MM.1S (cell line): ENCODE data around the gene BAIAP3.

Experiments
- DNase-seq: peaks from one replicate; pipeline ENCODE4 v3.0.0-alpha.2; 2015
- H2AFZ ChIP-seq: fragments of 300-600 bp; sonication (generic); 2 replicates; pipeline ENCODE4 v1.6.0; 2016; ENCODE audit warnings: antibody characterized with exemption, low read length
- H3F3A ChIP-seq: fragments of 300-600 bp; sonication (generic); 2 replicates; pipeline ENCODE4 v1.6.1; 2016; ENCODE audit warnings: mild to moderate bottlenecking, antibody characterized with exemption, low read length, moderate library complexity, mixed read lengths; ENCODE audit not compliant: insufficient read depth
- H3K27ac ChIP-seq: fragments of 300-600 bp; sonication (generic); 2 replicates; pipeline ENCODE4 v1.5.1; 2016; ENCODE audit warnings: mild to moderate bottlenecking, low read length
- H3K27me3 ChIP-seq: fragments of 300-600 bp; sonication (generic); replicated peaks from 2 replicates; pipeline ENCODE4 v1.6.0; 2016; ENCODE audit warnings: low read length; ENCODE audit not compliant: insufficient read depth
- H3K36me3 ChIP-seq: fragments of 300-600 bp; sonication (generic); replicated peaks from 2 replicates; pipeline ENCODE4 v1.6.1; 2016; ENCODE audit warnings: mild to moderate bottlenecking, low read length, mixed read lengths; ENCODE audit not compliant: insufficient read depth
- H3K4me1 ChIP-seq: fragments of 300-600 bp; sonication (generic); 2 replicates; pipeline ENCODE4 v1.6.1; 2016; ENCODE audit warnings: low read length, mixed read lengths
- H3K4me2 ChIP-seq: fragments of 300-600 bp; sonication (generic); 2 replicates; pipeline ENCODE4 v1.6.0; 2016; ENCODE audit warnings: low read depth, low read length
- H3K4me3 ChIP-seq: fragments of 300-600 bp; sonication (generic); 2 replicates; pipeline ENCODE4 v1.5.1; 2016; ENCODE audit warnings: low read length, mixed read lengths
- H3K79me2 ChIP-seq: fragments of 300-600 bp; sonication (generic); 2 replicates; pipeline ENCODE4 v1.6.1; 2016; ENCODE audit warnings: mixed run types, low read length, mixed read lengths
- H3K9ac ChIP-seq: fragments of 300-600 bp; sonication (generic); 2 replicates; pipeline ENCODE4 v1.6.1; 2016; ENCODE audit warnings: low read length, mixed read lengths
- H3K9me2 ChIP-seq: fragments of 300-600 bp; sonication (generic); replicated peaks from 2 replicates; pipeline ENCODE4 v1.6.1; 2016; ENCODE audit warnings: mild to moderate bottlenecking, low read length, mixed read lengths; ENCODE audit not compliant: insufficient read depth
- H3K9me3 ChIP-seq: fragments of 300-600 bp; sonication (generic); replicated peaks from 2 replicates; pipeline ENCODE4 v1.6.1; 2016; ENCODE audit warnings: mild to moderate bottlenecking, low read length, mixed read lengths; ENCODE audit not compliant: insufficient read depth
- H4K20me1 ChIP-seq: fragments of 300-600 bp; sonication (generic); 2 replicates; pipeline ENCODE4 v1.6.1; 2016; ENCODE audit warnings: mild to moderate bottlenecking, low read length, moderate library complexity, mixed read lengths; ENCODE audit not compliant: insufficient read depth
- CTCF ChIP-seq: fragments of 300-600 bp; sonication (generic); IDR thresholded peaks from 2 replicates; pipeline ENCODE4 v1.5.1; 2016; ENCODE audit warnings: antibody characterized with exemption, low read length, mixed read lengths
- EZH2 ChIP-seq: fragments of 300-600 bp; sonication (generic); optimal IDR thresholded peaks from 2 replicates; pipeline ENCODE3; 2017; ENCODE audit warnings: low read depth, mild to moderate bottlenecking, antibody characterized with exemption, low read length, mixed read lengths
- EZH2phosphoT487 ChIP-seq: fragments of 300-600 bp; sonication (generic); IDR thresholded peaks from 2 replicates; pipeline ENCODE4 v1.6.1; 2018; ENCODE audit warnings: antibody characterized with exemption, low read length

Gene BAIAP3

GRCh38 chr16:1378087-1378803 is 44.8 kb downstream of the BAIAP3 start:
- Histone ChIP-seq H3K4me3 (peak overlapping the region; percentile 82), H3K27ac (peak overlapping the region; percentile 65; the same call in 1 of the 2 replicates), H3K79me2 (peaks cover 54% of the 10 kb centered on the region), H3F3A (peaks cover 4% of the 10 kb centered on the region; the same call in 1 of the 2 replicates), H3K27me3 (no peaks in the 10 kb centered on the region), H3K9me3 (no peaks in the 10 kb centered on the region), H3K9ac (peak overlapping the region; percentile 96), H2AFZ (no peak overlapping the region), H4K20me1 (no peaks in the 10 kb centered on the region), H3K9me2 (no peaks in the 10 kb centered on the region), H3K4me2 (peak overlapping the region; percentile 92), H3K4me1 (no peaks in the 10 kb centered on the region), H3K36me3 (no peaks in the 10 kb centered on the region)
- TF ChIP-seq EZH2 (no peak), EZH2phosphoT487 (no peak), CTCF (no peak)
- no peak for DNase-seq

- TF ChIP-seq EZH2 (no peak), CTCF (no peak), EZH2phosphoT487 (no peak)
- peak overlapping the region; percentile 33; the same call in 1 of the 2 replicates for H2AFZ ChIP-seq
- peak overlapping the region; percentile 82 for H3K4me3 ChIP-seq
- H3K4me1 ChIP-seq, result no peaks in the 10 kb centered on the region
- H3K36me3 ChIP-seq, result no peaks in the 10 kb centered on the region
- no peaks in the 10 kb centered on the region for H3K9me2 ChIP-seq
- H4K20me1 ChIP-seq, result no peaks in the 10 kb centered on the region
- peak; percentile 68 for DNase-seq
- H3K9ac ChIP-seq, result peak overlapping the region; percentile 96
- peaks cover 54% of the 10 kb centered on the region for H3K79me2 ChIP-seq
- H3K27ac ChIP-seq, result peak overlapping the region; percentile 65
- H3K9me3 ChIP-seq, result no peaks in the 10 kb centered on the region
- H3K4me2 ChIP-seq, result peak overlapping the region; percentile 92
- H3F3A ChIP-seq, result peaks cover 4% of the 10 kb centered on the region; the same call in 1 of the 2 replicates
- H3K27me3 ChIP-seq, result no peaks in the 10 kb centered on the region
These were observed 45.4 kb downstream of the BAIAP3 start for GRCh38 chr16:1378804-1379303.

GRCh38 chr16:1379304-1380076 is 46.0 kb downstream of the BAIAP3 start:
- H4K20me1 ChIP-seq, result no peaks in the 10 kb centered on the region
- H3K9ac ChIP-seq, result peak overlapping the region; percentile 96
- no peaks in the 10 kb centered on the region for H3K27me3 ChIP-seq
- no peaks in the 10 kb centered on the region for H3K36me3 ChIP-seq
- no peaks in the 10 kb centered on the region for H3K4me1 ChIP-seq
- peak overlapping the region; percentile 92 for H3K4me2 ChIP-seq
- peak overlapping the region; percentile 82 for H3K4me3 ChIP-seq
- H3F3A ChIP-seq, result peaks cover 4% of the 10 kb centered on the region; the same call in 1 of the 2 replicates
- peak; percentile 73 for DNase-seq
- peaks cover 49% of the 10 kb centered on the region for H3K79me2 ChIP-seq
- peak overlapping the region; percentile 65 for H3K27ac ChIP-seq
- peak overlapping the region; percentile 33; the same call in 1 of the 2 replicates for H2AFZ ChIP-seq
- TF ChIP-seq EZH2 (no peak), CTCF (peak; percentile 13)
- H3K9me3 ChIP-seq, result no peaks in the 10 kb centered on the region
- H3K9me2 ChIP-seq, result no peaks in the 10 kb centered on the region
